Body of pancreas (tissue), 4 donors: Measurements from ENCODE around the gene LAMA4. TPM values are rescaled to one million over a fixed set of nuclear protein-coding genes. Genes with fewer than 3 reads are reported as not detected.

Experiments used
- ATAC-seq: fragments of 150-250 bp; one replicate; pipeline ENCODE4 v1.9.1; 2016
- DNase-seq, 4 donors: peaks; one replicate each; pipeline ENCODE4 v3.0.0-alpha.2; 2019
- H3K27ac ChIP-seq, 4 donors: fragments of 200-600 bp; sonication (generic); 1 replicate in 3 of 4; 2 replicates in 1 of 4; pipeline versions ENCODE4 v1.5.1 to v1.6.1; 2016 to 2019; ENCODE audit warnings: mild to moderate bottlenecking in 1 of 4, mixed read lengths in 1 of 4, moderate library complexity in 1 of 4
- H3K27me3 ChIP-seq, 2 donors: fragments of 200-600 bp; sonication (generic); one replicate each; pipeline ENCODE4 v1.6.0; 2016; ENCODE audit warnings: mild to moderate bottlenecking in 1 of 2
- H3K36me3 ChIP-seq, 2 donors: fragments of 200-600 bp; sonication (generic); replicated peaks in 1 of 2; 2 replicates each; pipeline ENCODE4 v1.5.1; 2016; ENCODE audit warnings: low read depth in 2 of 2; ENCODE audit not compliant: insufficient read depth in 1 of 2
- H3K4me1 ChIP-seq: fragments of 200-600 bp; sonication (generic); one replicate; pipeline ENCODE4 v1.6.0; 2016
- H3K4me3 ChIP-seq, 2 donors: fragments of 200-600 bp; sonication (generic); 1 replicate in 1 of 2; 2 replicates in 1 of 2; pipeline ENCODE4 v1.5.1; 2016 to 2019
- H3K9me3 ChIP-seq, 3 donors: fragments of 200-600 bp; sonication (generic); 1 replicate in 2 of 3; 2 replicates in 1 of 3; pipeline ENCODE4 v1.5.1; 2016
- CTCF ChIP-seq, 7 experiments: fragments of 450-650 bp in 4 of 7; fragments of 200-600 bp in 3 of 7; sonication (generic) in 3 of 7; IDR thresholded peaks; one replicate each; pipeline ENCODE4 v1.5.1; 2016 to 2019; ENCODE audit warnings: antibody characterized with exemption in 7 of 7
- POLR2A ChIP-seq, 3 donors: fragments of 450-650 bp; IDR thresholded peaks; one replicate each; pipeline ENCODE4 v1.6.1; 2016; ENCODE audit warnings: antibody characterized with exemption in 3 of 3, mild to moderate bottlenecking in 2 of 3
- WGBS, 2 donors: methylation state at CpG; one replicate each; pipeline ENCODE4 v1.1.5; 2017; 5-methylcytosine and 5-hydroxymethylcytosine counted together
- intact Hi-C: fragments of 100-400 bp; cut with DNase I; formaldehyde crosslinking; loops from one replicate; pipeline ENCODE4 v1.15.1; 2023
- total RNA-seq, 2 donors: library from RNA; depleted of rRNA; stranded (reverse); fragments of >200 nt; gene quantifications; one replicate each; pipeline ENCODE4 v1.1.0, GENCODE V29; 2016

Gene LAMA4
- total RNA-seq, 2 donors from 2014 or later, result 10.6 to 27.0 TPM

GRCh38 chr6:112154711-112155110 lies 99.7 kb downstream of the LAMA4 start:
- WGBS, 2 donors, result 84 to 88% methylated on average over 2 of the region's 2 CpGs
- H3K27ac ChIP-seq, result no peak overlapping the region
- no peaks in the 10 kb centered on the region for H3K4me1 ChIP-seq
- no peaks in the 10 kb centered on the region for H3K9me3 ChIP-seq
- no peak for DNase-seq
- no peak for TF ChIP-seq POLR2A (IDR thresholded peaks at IDR 0.05)
- no peak for TF ChIP-seq CTCF (IDR thresholded peaks at IDR 0.05)
- no peaks in the 10 kb centered on the region for H3K36me3 ChIP-seq
- intact Hi-C loops, result loop anchor here (5.0 kb wide), 1 partner anchor 447 kb away; no protein-coding TSS in a partner anchor
- no peak overlapping the region for H3K4me3 ChIP-seq
- H3K27me3 ChIP-seq, result no peaks in the 10 kb centered on the region
- ATAC-seq, result no peak

GRCh38 chr6:112153926-112154607 lies 100.3 kb downstream of the LAMA4 start:
- no peaks in the 10 kb centered on the region for H3K4me1 ChIP-seq
- DNase-seq (no peak), ATAC-seq (no peak)
- H3K27me3 ChIP-seq, result no peaks in the 10 kb centered on the region
- H3K9me3 ChIP-seq, result no peaks in the 10 kb centered on the region
- TF ChIP-seq POLR2A (IDR thresholded peaks at IDR 0.05) (no peak), CTCF (IDR thresholded peaks at IDR 0.05) (no peak)
- no peak overlapping the region for H3K27ac ChIP-seq
- intact Hi-C loops, result no loop called here
- H3K4me3 ChIP-seq, result no peak overlapping the region
- 49 to 61% methylated on average over 5 of the region's 5 CpGs for WGBS, 2 donors
- H3K36me3 ChIP-seq, result no peaks in the 10 kb centered on the region

DNA sequence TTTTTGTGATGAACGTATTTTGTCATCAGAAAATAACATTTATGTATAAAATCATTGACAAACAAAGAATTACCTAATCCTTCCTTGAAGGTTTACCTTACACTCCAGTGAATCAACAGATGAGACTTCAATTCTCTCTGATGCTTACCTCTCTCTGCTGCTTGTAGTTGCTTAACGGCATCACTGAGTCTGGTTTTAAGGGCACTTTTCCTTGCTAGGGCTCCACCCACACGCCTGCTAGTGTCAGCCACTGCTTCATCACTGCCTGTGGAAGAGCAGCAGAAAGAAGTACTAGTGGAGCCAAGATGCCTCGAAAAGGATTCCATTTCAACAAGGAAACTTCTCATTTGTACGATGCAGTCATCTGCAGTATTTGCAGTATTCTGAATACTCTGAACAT lies 104.0 kb downstream of the LAMA4 start:
- Histone ChIP-seq H3K36me3 (no peaks in the 10 kb centered on the region), H3K4me3 (no peak overlapping the region), H3K4me1 (no peaks in the 10 kb centered on the region), H3K27me3 (no peaks in the 10 kb centered on the region), H3K27ac (peak overlapping the region in 1 of 4 donors; percentile 5), H3K9me3 (no peaks in the 10 kb centered on the region)
- TF ChIP-seq CTCF (IDR thresholded peaks at IDR 0.05), result no peak
- TF ChIP-seq POLR2A (IDR thresholded peaks at IDR 0.05), result no peak
- ATAC-seq (no peak), DNase-seq (peak in 1 of 4 donors; percentile 7)
- intact Hi-C loops, result no loop called here
- WGBS, 2 donors, result 48 to 67% methylated on average over 5 of the region's 5 CpGs

- WGBS, 2 donors, result 68 to 71% methylated on average over 4 of the region's 4 CpGs
- peak in 1 of 4 donors; percentile 10 for DNase-seq
- H3K36me3 ChIP-seq, result no peaks in the 10 kb centered on the region
- TF ChIP-seq POLR2A (IDR thresholded peaks at IDR 0.05) (no peak), CTCF (IDR thresholded peaks at IDR 0.05) (no peak)
- no peaks in the 10 kb centered on the region for H3K9me3 ChIP-seq
- no peak overlapping the region for H3K4me3 ChIP-seq
- intact Hi-C loops, result no loop called here
- no peak overlapping the region for H3K27ac ChIP-seq
- H3K27me3 ChIP-seq, result no peaks in the 10 kb centered on the region
- H3K4me1 ChIP-seq, result no peaks in the 10 kb centered on the region
- peak; percentile 52 for ATAC-seq
Observed at GRCh38 chr6:112149719-112150263, 104.6 kb downstream of the LAMA4 start.

DNA sequence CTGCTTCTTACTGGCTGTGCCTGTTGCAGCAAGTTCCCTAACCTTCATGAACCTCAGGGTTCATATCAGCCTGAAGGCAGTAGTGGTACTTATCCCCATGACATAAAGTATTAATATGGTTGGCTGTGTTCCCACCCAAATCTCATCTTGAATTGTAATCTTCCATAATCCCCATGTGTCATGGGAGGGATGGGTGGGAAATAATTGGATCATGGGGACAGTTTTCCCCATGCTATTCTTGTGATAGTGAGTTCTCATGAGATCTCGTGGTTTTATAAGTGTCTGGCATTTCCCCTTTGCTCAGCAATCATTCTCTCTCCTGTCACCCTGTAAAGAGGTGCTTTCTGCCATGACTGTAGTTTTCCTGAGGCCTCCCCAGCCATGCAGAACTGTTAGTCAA lies 105.1 kb downstream of the LAMA4 start:
- H3K4me3 ChIP-seq, result no peak overlapping the region
- intact Hi-C loops, result no loop called here
- 25 to 46% methylated on average over 1 of the region's 1 CpG for WGBS, 2 donors
- no peaks in the 10 kb centered on the region for H3K27me3 ChIP-seq
- no peaks in the 10 kb centered on the region for H3K9me3 ChIP-seq
- no peaks in the 10 kb centered on the region for H3K4me1 ChIP-seq
- no peak overlapping the region for H3K27ac ChIP-seq
- DNase-seq, result no peak
- no peak for ATAC-seq
- no peaks in the 10 kb centered on the region for H3K36me3 ChIP-seq
- TF ChIP-seq POLR2A (IDR thresholded peaks at IDR 0.05) (no peak), CTCF (IDR thresholded peaks at IDR 0.05) (no peak)
